ENCODE measurements around the gene NFIA.

DNA sequence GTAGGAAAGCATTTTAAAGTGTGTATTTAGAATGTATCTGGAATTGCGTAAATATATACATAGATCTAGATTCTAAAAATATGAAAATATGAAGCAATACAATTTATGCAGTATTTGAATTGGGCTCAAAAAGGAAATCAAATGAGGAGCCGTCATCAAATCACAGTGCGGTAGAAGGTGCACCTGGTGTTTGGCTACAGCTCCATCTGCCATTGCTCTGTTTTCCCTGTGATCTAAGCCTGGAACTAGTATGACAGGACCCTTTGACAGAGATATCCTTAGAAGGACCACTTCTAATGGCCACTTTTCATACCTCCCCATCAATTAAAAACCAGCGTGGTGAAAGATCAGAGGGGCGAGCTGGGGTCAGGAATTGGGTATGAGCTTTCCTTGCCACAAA lies 202.6 kb downstream of the NFIA start:
- TF ChIP-seq SPI1 (IDR thresholded peaks at IDR 0.05; ENCODE audit: low read depth, low read length) (no peak), TAF1 (IDR thresholded peaks at IDR 0.05; ENCODE audit: low read depth, low read length) (no peak), POLR2A (IDR thresholded peaks at IDR 0.05; ENCODE audit: low read depth, low read length) (no peak), POLR2AphosphoS5 (IDR thresholded peaks at IDR 0.05; ENCODE audit: low read depth, low read length) (no peak), POU2F2 (IDR thresholded peaks at IDR 0.05; ENCODE audit: low read depth, low read length) (no peak)

Measured in GM12891 (cell line).